Retinal pigment epithelial cell (primary cell): Measurements from ENCODE around the gene TBC1D22A.
"Not testable (repeated sequence)": the region's sequence is repeated elsewhere in the genome, so short reads cannot be mapped to it uniquely, and the experiment has no call there.

ENCODE experiments used
- DNase-seq: peaks from one replicate; pipeline ENCODE4 v3.0.0-alpha.2; 2010; ENCODE audit warnings: low read depth
- H3K4me3 ChIP-seq: 2 replicates; pipeline ENCODE4 v1.5.1; 2011; ENCODE audit warnings: mild to moderate bottlenecking, low read length, control low read depth, moderate library complexity
- CTCF ChIP-seq: conservative IDR thresholded peaks from 2 replicates; pipeline ENCODE4 v1.5.1; 2011; ENCODE audit warnings: low read depth, low read length, control low read depth, inconsistent platforms

Gene TBC1D22A

GRCh38 chr22:47169801-47170140, 407.3 kb downstream of the TBC1D22A start:
- no peak overlapping the region for H3K4me3 ChIP-seq
- DNase-seq: no peak
- no peak for TF ChIP-seq CTCF

GRCh38 chr22:47170511-47171440, 408.3 kb downstream of the TBC1D22A start:
- not testable (repeated sequence) for DNase-seq, H3K4me3 ChIP-seq

GRCh38 chr22:47171441-47172221, 409.2 kb downstream of the TBC1D22A start:
- no peak for DNase-seq

GRCh38 chr22:47172771-47173534, 410.5 kb downstream of the TBC1D22A start:
- TF ChIP-seq CTCF: no peak
- no peak for DNase-seq
- no peak overlapping the region for H3K4me3 ChIP-seq

More at GRCh38 chr22:47171441-47172221, 409.2 kb downstream of the TBC1D22A start:
- TF ChIP-seq CTCF: no peak
- no peak overlapping the region for H3K4me3 ChIP-seq

- no peak overlapping the region for H3K4me3 ChIP-seq
- no peak for TF ChIP-seq CTCF
- DNase-seq: no peak
Measured at GRCh38 chr22:47173535-47174021, 411.1 kb downstream of the TBC1D22A start.

- TF ChIP-seq CTCF: no peak
- no peak overlapping the region for H3K4me3 ChIP-seq
- DNase-seq: no peak
Measured at GRCh38 chr22:47174096-47174495, 411.6 kb downstream of the TBC1D22A start.

- TF ChIP-seq CTCF: no peak
- DNase-seq: no peak
- H3K4me3 ChIP-seq: no peak overlapping the region
Measured at GRCh38 chr22:47174671-47175112, 412.2 kb downstream of the TBC1D22A start.
